ENCODE measurements around the gene PET100.

Gene PET100

DNA sequence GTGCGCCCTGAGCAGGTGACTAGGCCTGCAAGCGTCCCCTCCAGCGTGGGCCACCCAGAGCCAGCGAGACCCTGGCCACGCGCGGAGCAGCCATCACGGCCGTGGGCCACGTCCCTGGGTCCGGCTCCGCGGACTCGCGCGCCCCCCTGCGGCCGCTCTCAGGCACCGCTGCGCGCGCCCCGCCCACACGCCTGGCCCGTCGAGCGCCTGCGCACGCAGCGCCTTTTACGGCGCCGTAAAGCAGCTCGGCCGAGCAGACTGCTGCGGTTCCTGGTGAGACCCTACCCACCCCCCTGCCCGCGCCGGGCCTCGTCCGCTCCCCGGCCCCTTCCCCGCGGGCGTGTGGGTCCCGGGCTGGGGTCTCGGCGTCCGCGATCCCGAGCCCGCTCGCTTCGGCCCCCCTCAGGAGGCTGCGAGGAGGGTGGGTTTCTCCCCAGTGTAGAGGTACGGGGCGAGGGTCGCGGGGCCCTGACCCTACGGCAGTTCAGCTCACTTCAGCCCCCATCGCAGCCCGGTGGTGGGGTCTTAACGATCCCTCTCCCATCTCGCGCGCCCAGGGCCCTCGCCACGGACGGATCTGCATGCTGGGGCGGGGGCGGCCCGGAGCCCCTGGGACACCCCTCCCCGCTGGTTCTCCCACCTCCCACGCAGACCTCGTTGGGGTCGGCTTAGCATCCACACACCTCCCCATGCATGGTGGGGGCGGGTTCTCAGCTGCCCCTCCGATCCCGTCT, 51.2 kb downstream of the PET100 start, which contains the start of gene TRAPPC5:
Gene TRAPPC5, plus strand, starts transcription at position 228 of the 734 bp plus-strand sequence. CDS start 1,421 bp downstream, outside the sequence.
- no peak for FAIRE-seq
